ENCODE results near the gene SOAT2.

DNA sequence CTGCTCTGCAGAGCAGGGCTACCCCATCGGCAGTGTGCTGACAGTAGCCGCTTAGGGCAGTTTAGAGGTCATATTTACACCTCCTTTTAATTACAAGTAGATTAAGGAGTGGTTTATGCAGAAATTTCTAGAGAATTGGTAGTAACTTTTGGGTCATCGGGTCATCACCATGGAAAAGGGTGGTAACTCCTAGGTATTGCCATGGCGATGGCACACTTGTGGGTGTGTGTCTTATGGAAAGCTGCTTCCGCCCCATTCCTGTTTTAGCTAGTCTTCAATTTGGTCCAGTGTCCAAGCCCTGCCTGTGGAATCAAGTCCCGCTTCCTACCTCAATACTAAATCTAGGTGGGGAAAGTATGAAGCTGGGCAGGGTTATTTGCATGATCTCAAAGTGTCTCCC, 47.8 kb downstream of the SOAT2 start:
- TF ChIP-seq CTCF (IDR thresholded peaks at IDR 0.05; ENCODE audit: low read depth, low read length): no peak
- TF ChIP-seq POLR2A (IDR thresholded peaks at IDR 0.05; ENCODE audit: extremely low read depth, insufficient read length): no peak
